GM12878 (cell line): ENCODE results near the gene DPH7. TPM values are rescaled to one million over a fixed set of nuclear protein-coding genes. Genes with fewer than 3 reads are reported as not detected.

Experiments used
- BMI1 ChIP-seq: fragments of 450-650 bp; IDR thresholded peaks from 2 replicates; pipeline ENCODE4 v1.6.1; 2016; ENCODE audit warnings: mild to moderate bottlenecking, moderate library complexity, borderline replicate concordance
- DPF2 ChIP-seq: fragments of 450-650 bp; IDR thresholded peaks from 2 replicates; pipeline ENCODE4 v1.6.1; 2017; ENCODE audit warnings: mild to moderate bottlenecking
- E4F1 ChIP-seq: fragments of 450-650 bp; IDR thresholded peaks from 2 replicates; pipeline ENCODE4 v1.6.1; 2018; ENCODE audit warnings: borderline replicate concordance, mild to moderate bottlenecking; ENCODE audit not compliant: partially characterized antibody
- EGR1 ChIP-seq, 2 experiments: IDR thresholded peaks; 1 replicate in 1 of 2; 2 replicates in 1 of 2; pipeline ENCODE4 v1.6.1; 2011 to 2012; ENCODE audit warnings: low read depth in 2 of 2, low read length in 2 of 2, borderline replicate concordance in 1 of 2, mild to moderate bottlenecking in 1 of 2, moderate library complexity in 1 of 2
- FOS ChIP-seq: IDR thresholded peaks from 3 replicates; pipeline ENCODE4 v1.6.1; 2011; ENCODE audit warnings: borderline replicate concordance; ENCODE audit not compliant: insufficient read length; ENCODE audit errors: extremely low read depth
- GATAD2B ChIP-seq: fragments of 450-650 bp; conservative IDR thresholded peaks from 2 replicates; pipeline ENCODE4 v1.6.1; 2017; ENCODE audit warnings: low read depth, mild to moderate bottlenecking, moderate library complexity
- HDGF ChIP-seq: fragments of 450-650 bp; IDR thresholded peaks from 2 replicates; pipeline ENCODE4 v1.6.1; 2016; ENCODE audit warnings: antibody characterized with exemption
- JUNB ChIP-seq: IDR thresholded peaks from 2 replicates; pipeline ENCODE4 v1.6.1; 2016; ENCODE audit warnings: antibody characterized with exemption, mild to moderate bottlenecking
- JUND ChIP-seq: IDR thresholded peaks from 2 replicates; pipeline ENCODE4 v1.6.1; 2012; ENCODE audit warnings: low read depth, mild to moderate bottlenecking, low read length, improper control_type of control experiment, moderate library complexity
- NFXL1 ChIP-seq: fragments of 450-650 bp; IDR thresholded peaks from 2 replicates; pipeline ENCODE4 v1.6.1; 2017; ENCODE audit warnings: antibody characterized with exemption, mild to moderate bottlenecking, borderline replicate concordance
- NR2F1 ChIP-seq: fragments of 450-650 bp; conservative IDR thresholded peaks from 2 replicates; pipeline ENCODE4 v1.6.1; 2017; ENCODE audit warnings: mild to moderate bottlenecking
- PRDM15 ChIP-seq: fragments of 450-650 bp; formaldehyde crosslinking; IDR thresholded peaks from 2 replicates; pipeline ENCODE4 v1.4.0; 2020; ENCODE audit warnings: mild to moderate bottlenecking, moderate library complexity
- RELA ChIP-seq: fragments of 450-650 bp; IDR thresholded peaks from 2 replicates; pipeline ENCODE4 v1.8.0; 2014; ENCODE audit warnings: borderline replicate concordance; ENCODE audit not compliant: partially characterized antibody
- REST ChIP-seq: IDR thresholded peaks from 2 replicates; pipeline ENCODE4 v1.6.1; 2012; ENCODE audit warnings: mild to moderate bottlenecking, low read depth, low read length
- SP1 ChIP-seq: IDR thresholded peaks from one replicate; pipeline ENCODE4 v1.6.1; 2011; ENCODE audit warnings: low read depth, low read length
- TAF1 ChIP-seq: IDR thresholded peaks from 2 replicates; pipeline ENCODE4 v1.6.1; 2011; ENCODE audit warnings: mild to moderate bottlenecking, low read depth, low read length, borderline replicate concordance
- TCF12 ChIP-seq: IDR thresholded peaks from 2 replicates; pipeline ENCODE4 v1.6.1; 2011; ENCODE audit warnings: low read depth, mild to moderate bottlenecking, low read length
- TCF7 ChIP-seq: IDR thresholded peaks from 2 replicates; pipeline ENCODE4 v1.6.1; 2014; ENCODE audit warnings: antibody characterized with exemption, borderline replicate concordance
- ZBED1 ChIP-seq: IDR thresholded peaks from 2 replicates; pipeline ENCODE4 v1.6.1; 2016; ENCODE audit warnings: borderline replicate concordance
- ZNF622 ChIP-seq: fragments of 450-650 bp; IDR thresholded peaks from 2 replicates; pipeline ENCODE4 v1.6.1; 2017; ENCODE audit warnings: mild to moderate bottlenecking, inconsistent platforms
- ZSCAN29 ChIP-seq: fragments of 450-650 bp; IDR thresholded peaks from 2 replicates; pipeline ENCODE4 v1.6.1; 2017; ENCODE audit warnings: mild to moderate bottlenecking, moderate library complexity
- polyA plus RNA-seq, 11 experiments: library from polyadenylated mRNA; depleted of rRNA in 4 of 11; unstranded in 6 of 11; stranded (reverse) in 5 of 11; fragments of >200 nt; fragmentation: Nextera tagmentation in 4 of 11; fragmentation: Illumina TruSeq in 1 of 11; extraction: Ambion mirVana in 4 of 11; extraction: Trizol in 1 of 11; gene quantifications; 1 replicate in 1 of 11; 2 replicates in 10 of 11; pipeline versions ENCODE4 v1.2.1 to v1.2.3, GENCODE V29; 2011 to 2016; ENCODE audit warnings: inconsistent platforms in 2 of 11, missing spikeins in 2 of 11, low read depth in 1 of 11
- total RNA-seq, 4 experiments: library from RNA; depleted of rRNA in 3 of 4; stranded (reverse); fragments of >200 nt in 3 of 4; fragmentation: Illumina TruSeq in 1 of 4; extraction: Trizol in 1 of 4; gene quantifications; 2 replicates each; pipeline versions ENCODE4 v1.2.1 to v1.2.3, GENCODE V29; 2013 to 2021

The DPH7 gene
- total and polyA plus RNA-seq, 10 of the 15 experiments (the other 5 are each of a cell fraction or from before 2014, with no cell fraction given), result 8.7 to 40.0 (median 28.1) TPM

- no peak for TF ChIP-seq FOS
- no peak for TF ChIP-seq HDGF
- TF ChIP-seq SP1, result peak; percentile 68
- peak; percentile 11; the same call in 1 of the 2 replicates for TF ChIP-seq JUND
- no peak for TF ChIP-seq TCF7
- TF ChIP-seq ZBED1, result 0 out of 2 replicates have a peak, but pooled peaks have one; percentile 26
- no peak for TF ChIP-seq REST
- peak; percentile 89 for TF ChIP-seq DPF2
- 0 out of 2 replicates have a peak, but pooled peaks have one; percentile 10 for TF ChIP-seq TCF12
- TF ChIP-seq ZNF622, result no peak
- peak; percentile 78; the same call in 1 of the 2 replicates for TF ChIP-seq NFXL1
- TF ChIP-seq E4F1, result peak; percentile 33
- peak; percentile 74 for TF ChIP-seq RELA
- peak; percentile 69; the same call in 1 of the 2 replicates for TF ChIP-seq ZSCAN29
- peak; percentile 74 for TF ChIP-seq NR2F1
- no peak for TF ChIP-seq JUNB
- TF ChIP-seq EGR1 (IDR thresholded peaks at IDR 0.05; ENCODE audit: borderline replicate concordance in 1 of 2, low read depth in 2 of 2, low read length in 2 of 2), result peak; percentile 73 to 82
- no peak for TF ChIP-seq BMI1
- TF ChIP-seq TAF1, result 0 out of 2 replicates have a peak, but pooled peaks have one; percentile 70
- peak; percentile 92 for TF ChIP-seq GATAD2B
- TF ChIP-seq PRDM15, result no peak
These were observed at the start of gene DPH7 (continued) for GRCh38 chr9:137578518-137579258.
